CD4-positive, alpha-beta T cell treated with Interleukin-6 for 4 hours (primary cell): ENCODE measurements around the gene MCAM.

ENCODE experiments used
- DNase-seq: peaks from one replicate; pipeline ENCODE4 v3.0.0-alpha.2; 2020; ENCODE audit warnings: mixed read lengths

The MCAM gene

DNA sequence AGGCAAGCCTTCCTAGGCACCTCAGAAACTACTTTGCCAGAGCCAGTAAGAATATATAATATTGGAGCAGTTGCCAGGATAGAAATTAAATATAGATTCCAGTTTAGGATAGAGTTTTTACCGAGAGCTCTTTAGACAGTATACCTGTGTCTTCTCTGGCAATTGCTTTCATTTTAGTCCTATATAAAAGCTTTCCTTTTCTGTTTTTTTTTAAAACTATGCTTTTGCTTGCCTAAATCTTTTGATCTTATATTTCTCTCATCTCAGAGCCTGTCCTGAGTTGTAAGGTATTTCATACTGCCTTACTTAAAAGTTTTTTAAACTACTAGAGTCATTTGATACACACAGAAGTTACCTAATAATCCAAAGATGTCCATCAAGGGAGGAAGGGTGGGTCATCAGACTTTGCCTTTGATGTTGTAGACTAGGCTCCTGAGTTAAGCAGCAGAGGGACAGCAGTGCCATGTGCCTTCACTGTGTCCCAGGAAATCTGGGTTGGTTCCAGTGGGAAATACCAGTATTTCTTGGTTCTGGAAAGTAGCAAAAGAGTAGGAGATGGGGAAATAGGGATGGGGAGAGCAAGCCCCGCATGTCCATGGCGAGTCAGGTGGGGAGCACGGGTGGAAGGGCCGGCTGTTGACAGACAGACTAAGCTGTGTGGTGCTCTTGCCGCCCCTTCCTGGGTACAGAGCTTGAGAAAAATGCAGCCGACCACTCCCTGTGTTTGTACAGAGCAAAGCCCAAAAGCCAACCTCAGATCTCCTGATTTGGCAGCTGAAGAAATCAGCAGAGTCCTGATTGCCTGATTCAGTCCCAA lies 11.2 kb downstream of the MCAM start:
- no peak for DNase-seq

DNA sequence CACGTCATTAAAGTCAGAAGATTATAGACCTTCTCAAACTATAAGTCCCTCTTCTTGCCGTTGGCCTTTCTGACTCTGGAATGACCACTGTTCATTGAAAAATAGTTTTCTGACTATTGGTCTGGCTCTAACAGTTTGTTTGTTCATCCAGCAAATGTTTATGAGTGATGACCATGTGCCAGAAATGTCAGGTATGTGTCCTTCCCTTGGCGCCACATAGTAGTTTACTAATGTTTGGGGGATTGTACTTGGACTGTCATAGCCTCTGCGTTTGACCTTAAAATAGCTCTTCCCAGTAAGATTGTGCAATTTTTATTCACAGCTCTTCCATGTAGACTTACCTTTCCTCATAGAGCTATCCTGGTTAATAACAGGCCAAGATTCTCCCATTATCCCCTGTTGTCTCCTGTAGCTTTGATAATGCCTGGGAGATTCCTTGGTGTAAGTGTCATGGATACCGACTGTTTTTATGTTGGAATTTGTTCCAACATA lies 13.7 kb downstream of the MCAM start:
- no peak for DNase-seq

DNA sequence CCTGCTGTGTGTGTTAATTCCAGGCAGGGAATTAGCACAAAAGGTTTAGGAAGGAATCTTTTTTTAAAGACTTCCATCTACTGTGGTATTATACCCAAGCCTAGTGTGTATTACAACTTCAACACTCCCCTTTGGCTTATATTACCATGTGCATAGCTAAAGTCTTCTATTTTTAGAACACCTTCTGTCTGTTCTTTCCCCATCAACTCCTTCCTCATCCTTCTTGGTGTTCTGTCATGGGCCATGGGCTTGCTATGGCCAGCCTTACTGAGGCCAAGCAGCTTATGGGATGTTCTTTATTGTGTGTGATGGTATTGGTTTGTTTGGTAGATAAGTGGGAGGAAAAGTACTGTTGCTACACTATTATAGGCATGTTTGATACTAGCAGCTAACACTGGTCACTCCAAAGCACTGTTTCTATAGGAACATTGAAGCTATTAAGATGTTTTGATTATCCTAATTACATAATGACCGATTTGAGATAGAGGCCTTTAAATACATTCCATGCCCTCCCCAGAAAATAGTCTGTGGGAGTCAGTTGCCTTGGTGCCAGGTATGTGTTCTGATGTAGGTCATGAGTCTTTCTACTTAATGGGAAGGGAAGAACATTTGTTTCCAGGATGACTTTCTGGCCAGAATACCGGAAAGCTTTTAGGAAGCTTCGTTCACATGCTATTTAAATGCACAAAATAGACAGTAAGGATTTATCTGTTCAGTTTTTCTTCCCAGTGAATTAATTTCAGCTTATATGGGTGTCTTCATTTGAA lies 16.5 kb downstream of the MCAM start:
- no peak for DNase-seq

DNA sequence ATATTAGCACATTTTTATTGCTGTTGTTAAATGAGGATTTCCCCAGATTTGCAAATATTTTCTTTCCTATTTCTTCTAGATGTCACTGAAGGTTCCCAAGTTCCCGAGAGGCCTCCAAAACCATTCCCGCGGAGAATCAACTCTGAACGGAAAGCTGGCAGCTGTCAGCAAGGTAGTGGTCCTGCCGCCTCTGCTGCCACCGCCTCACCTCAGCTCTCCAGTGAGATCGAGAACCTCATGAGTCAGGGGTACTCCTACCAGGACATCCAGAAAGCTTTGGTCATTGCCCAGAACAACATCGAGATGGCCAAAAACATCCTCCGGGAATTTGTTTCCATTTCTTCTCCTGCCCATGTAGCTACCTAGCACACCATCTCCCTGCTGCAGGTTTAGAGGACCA lies 17.5 kb downstream of the MCAM start:
- DNase-seq, result no peak

DNA sequence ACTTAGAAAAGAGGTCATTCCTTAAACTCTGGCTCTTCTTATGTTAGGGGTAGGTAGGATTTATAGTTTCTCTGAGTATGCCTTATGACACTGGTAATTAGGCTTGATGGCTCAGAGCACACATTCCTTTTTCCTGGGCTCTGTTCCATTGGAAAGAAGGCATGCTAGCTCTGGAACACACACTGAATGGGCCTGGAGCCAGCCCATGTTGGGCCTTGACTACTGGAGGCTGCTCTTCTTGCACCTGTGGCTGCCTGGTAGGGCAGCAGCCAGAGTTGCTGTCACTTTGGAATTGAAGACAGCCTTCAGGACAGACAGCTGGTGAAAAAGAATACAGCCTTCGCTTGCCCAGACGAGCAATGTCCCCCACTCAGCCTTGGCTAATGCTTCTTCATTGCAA lies 18.2 kb downstream of the MCAM start:
- DNase-seq, result no peak

DNA sequence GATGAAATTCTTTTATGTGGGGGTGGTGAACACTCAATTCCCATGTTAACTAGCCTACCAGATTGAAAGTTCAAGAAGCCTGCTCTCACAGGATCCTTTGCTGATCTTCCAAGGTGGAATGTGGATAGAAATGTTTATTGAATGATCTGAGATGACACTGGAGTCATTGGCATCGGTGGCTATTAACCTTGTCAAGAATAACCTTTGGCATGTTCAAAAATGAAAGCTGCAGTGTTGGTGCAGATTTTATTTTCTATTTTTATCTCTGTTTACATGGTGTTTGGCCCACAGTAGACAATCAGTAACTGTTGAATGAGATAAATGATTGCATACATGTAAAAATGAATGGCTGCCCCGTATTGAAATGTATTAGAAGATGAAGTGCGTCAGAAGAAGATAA lies 19.0 kb downstream of the MCAM start:
- DNase-seq, result no peak

DNA sequence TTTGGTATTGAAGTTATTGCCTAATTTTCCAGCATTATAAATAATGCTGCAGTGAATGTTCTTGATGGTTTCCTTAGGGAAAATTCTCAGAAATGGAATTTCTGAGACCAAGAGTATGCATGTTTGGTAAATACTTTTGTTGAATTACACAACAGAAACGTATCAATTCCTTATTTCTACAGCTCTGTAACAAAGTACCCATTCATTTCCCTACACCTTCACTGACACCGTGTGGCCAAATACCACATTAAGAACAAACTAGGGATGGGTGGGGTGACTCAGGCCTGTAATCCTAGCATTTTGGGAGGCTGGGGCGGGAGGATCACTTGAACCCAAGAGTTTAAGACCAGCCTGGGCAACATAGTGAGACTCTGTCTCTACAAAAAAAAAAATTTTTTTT lies 21.8 kb downstream of the MCAM start:
- no peak for DNase-seq

DNA sequence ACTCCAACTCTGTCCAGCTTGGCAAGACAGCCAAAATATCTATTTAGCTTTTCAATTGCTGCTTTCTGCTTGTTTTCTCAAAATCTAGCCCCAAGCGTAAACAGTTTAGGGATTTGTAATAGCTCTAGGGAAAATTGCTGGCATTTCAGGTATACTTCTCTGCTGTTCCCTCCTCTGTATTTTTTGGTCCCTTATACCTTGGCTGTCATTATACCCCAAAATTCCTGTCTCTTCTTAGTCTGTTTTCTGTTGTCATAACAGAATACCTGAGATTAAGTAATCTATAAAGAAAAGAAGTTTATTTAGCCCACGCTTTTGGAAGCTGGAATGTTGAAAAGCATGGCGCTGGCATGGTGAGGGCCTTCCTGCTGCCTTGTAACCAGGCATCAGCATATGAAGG lies 23.5 kb downstream of the MCAM start:
- DNase-seq, result no peak

DNA sequence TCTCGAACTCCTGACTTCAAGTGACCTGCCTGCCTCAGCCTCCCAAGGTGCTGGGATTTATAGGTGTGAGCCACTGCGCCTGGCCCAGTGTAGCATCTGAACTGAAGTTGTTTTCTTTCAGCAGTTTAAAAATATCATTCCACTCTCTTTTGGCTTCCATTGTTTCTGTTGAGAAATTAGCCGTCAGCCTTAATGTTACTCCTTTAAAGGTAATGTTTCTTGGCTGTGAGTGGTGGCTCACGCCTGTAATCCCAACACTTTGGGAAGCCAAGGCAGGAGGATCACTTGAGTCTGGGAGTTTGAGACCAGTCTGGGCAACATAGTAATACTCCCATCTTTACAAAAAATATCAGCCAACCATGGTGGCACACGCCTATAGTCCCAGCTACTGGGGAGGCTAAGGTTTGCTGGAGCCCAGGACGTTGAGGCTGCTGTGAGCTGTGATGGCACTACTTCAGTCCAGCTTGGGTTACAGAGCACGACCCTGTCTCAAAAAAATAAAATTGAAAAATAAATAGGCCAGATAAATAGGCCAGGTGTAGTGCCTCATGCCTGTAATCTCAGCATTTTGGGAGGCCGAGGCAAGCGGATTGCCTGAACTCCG lies 25.9 kb downstream of the MCAM start:
- DNase-seq, result no peak

DNA sequence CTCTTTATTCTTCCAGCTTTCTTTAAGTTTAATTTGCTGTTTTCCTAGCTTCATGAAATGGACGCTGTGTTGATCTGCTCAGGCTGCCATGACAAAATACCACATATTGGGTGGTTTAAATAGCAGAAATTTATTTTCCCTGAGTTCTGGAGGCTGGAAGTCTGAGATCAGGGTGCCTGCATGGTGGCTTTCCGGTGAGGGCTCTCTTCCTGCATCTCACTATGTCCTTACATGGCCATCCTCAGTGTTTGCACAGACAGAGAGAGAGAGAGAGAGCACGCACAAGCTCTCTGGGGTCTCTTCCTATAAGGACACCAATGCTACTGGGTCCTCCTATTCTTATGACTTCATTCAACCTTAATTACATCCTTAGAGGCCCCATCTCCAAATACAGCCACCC lies 28.7 kb downstream of the MCAM start:
- DNase-seq, result no peak

DNA sequence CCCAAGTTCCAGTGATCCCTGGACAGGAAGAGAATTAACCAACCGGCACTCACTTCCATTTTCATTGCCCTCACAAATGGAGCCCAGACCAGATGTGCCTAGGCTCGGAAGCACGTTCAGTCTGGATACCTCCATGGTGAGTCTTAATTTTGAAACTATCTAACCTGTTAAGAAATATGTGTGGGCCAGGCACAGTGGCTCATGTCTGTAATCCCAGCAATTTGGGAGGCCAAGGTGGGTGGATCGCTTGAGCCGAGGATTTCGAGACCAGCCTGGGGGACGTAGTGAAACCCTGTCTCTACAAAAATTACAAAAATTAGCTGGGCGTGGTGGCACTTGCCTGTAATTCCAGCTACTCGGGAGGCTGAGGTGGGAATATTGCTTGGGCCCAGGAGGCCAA lies 31.5 kb downstream of the MCAM start:
- no peak for DNase-seq

DNA sequence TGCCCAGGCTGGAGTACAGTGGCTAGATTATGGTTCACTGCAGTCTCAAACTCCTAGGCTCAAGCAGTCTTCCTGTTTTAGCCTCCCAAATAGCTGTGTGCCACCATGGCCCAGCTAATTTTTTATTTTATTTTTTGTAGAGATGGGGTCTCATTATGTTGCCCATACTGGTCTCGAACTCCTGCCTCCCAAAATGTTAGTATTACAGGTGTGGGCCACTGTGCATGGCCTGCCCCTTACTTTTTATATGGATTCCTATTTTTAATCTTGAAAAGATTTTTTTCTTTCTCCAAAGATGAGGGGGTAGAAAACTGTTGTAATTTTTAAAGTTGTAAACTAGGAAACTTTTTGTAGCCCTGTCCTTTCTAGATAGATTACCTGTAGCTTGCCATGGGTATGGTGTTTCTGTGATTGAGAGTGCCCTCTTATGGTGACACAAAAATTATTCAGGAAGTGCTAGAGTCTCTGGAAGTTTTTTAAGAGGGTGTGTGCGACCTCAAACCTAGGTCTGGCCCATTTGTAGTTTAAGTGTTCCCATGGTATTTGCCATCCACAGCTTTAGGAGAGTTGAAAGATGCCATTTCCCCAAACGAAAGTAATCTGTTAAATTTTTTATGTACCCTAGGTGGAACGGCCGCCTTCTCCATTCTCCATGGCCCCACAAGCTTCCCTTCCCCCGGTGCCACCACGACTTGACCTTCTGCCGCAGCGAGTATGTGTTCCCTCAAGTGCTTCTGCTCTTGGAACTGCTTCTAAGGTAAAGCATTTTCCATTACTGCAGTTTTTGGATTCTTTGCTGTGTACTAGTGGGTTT lies 32.4 kb downstream of the MCAM start:
- peak; percentile 36 for DNase-seq

DNA sequence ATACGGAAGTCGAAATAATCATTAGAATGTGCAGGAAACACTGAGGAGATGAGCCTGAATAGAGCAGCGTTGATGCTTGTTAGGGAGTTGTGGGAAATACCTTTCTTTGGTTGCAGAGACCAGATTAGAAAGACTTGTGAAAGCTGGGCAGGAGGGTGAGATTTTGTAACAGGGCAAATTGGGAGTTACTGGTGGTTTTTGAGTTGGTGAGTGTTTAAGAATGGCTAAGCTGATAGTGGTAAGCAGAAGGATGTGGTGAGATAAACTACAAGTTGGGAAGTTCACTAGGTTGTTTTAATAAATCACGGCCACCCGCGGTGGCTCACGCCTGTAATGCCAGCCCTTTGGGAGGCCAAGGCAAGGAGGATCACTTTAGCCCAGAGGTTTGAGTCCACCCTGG lies 34.4 kb downstream of the MCAM start:
- DNase-seq, result no peak

DNA sequence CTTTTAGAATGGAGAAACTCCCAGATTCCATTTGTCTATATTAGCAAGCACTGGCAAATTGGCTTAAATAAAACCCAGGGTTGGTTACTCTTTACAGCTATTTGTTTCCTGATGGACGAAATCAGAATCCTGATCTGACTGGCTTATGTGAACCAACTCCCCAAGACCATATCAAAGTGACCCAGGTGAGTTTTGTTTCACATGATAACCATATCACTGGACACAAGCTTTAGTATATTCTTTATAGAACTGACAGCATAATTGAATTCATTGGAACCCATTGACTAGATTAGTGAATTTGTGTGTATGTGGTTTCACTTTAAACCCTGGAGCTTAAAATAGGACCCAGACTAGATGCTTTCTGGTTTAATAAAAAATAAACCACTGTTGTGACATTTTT lies 39.3 kb downstream of the MCAM start:
- DNase-seq, result no peak

DNA sequence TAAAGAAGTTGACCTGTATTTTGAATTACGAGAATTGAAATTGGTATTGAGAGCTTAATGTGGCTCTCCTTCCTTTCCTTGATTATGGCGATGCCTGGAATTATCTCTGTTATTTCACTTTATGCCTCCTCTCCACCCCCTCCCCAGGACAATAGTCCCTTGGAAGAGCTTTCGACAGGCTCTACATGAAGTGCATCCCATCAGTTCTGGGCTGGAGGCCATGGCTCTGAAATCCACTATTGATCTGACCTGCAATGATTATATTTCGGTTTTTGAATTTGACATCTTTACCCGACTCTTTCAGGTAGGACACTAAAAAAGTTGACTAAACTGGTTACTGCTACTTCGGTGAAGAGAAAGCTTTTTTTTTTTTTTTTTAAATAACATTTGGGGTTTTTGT lies 43.2 kb downstream of the MCAM start:
- DNase-seq, result no peak

DNA sequence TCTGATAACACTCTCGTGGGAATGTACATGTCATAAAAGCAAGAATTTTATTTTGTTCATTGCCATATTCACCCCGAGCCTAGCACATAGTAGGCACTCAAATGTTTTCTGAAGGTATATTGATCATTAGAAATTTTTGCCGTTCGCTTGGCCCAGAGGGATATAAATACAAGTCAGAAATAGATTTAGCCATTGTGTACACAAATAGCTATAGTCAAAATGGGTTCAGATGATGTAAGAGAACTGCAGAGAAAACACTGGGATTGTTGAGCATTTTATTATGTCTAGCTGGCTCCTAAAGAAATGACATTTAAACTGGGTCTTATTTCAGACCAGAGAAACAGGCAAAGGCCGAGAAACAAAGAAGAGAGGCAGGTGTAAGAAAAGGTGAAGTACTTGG lies 49.3 kb downstream of the MCAM start:
- no peak for DNase-seq

DNA sequence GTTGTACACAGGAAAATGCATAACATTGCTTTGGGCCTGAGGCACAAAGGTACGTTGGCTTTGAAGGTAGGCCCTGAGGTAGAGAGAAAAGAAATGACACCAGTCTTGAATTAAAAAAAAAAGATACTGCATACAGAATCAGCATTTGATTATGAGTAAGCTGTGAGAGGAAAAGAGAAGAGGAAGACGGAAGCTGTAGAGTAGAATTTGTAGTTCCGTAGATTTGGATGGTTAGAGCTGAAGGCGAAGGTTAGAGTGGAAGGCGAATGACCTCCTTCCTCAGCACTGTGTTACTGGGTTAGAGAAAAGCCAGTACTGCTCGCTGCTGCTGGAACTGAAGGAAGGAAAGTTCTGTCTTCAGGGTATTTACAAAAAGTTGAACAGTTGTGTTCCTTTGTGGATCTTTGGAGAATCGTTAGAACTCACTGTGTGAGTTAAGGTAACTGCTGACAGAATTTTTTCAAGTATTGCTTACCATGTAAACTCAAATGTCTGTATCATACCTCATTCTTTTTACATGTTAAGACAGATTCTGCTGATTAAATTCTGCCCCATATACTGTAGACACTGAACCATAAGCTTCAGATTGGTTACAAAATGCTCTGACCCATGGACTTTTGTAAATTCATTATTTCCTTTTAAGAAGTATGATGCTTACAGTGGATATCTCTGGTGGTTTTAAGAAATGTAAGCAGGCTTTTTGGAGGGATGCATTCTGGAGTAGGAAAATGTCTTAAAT lies 50.2 kb downstream of the MCAM start:
- DNase-seq, result peak; percentile 10

DNA sequence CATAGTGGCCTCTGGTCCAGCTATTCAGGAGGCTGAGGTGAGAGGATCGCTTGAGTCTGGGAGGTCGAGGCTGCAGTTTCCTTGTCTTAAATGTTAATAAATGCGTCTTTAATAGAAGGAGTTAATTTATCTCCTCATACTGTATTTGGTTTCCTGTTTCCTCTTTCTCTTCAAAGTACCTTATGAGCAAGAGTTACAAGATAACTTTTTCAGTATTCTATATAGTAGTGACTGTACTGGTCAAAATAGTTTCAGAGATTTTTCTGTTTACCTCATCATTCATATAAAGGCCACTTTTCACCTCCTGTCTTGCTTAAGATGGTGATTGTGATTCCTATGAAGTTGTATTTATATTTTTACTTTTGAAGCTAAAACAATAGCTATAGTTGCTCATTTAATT lies 50.9 kb downstream of the MCAM start:
- no peak for DNase-seq

DNA sequence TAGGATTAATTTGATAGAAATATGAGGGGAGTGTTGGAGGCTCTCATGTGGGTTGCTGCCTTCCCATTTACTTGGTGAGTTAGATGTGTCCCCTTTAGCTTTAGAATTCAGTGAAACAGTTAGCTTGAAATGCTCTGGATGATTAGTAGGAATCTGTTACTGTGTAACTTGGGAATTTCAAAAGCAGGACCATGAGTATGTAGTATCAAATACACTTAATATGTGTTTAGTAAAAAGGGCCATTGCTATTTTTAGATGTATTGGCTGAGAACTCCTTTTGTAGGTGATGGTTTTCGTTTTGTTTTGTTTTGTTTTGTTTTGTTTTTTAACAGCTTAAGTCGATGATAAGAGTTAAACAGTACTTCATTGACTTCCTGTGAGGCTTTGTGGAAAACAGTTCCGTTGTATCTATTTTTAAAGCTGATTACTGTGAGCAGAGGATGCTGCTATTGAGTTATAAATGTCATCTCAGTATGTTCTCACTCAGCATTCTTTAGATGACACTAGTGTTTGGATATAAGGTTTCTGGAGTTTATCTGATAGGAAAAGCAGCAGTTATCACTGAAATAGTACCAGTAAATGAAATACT lies 53.5 kb downstream of the MCAM start:
- no peak for DNase-seq

DNA sequence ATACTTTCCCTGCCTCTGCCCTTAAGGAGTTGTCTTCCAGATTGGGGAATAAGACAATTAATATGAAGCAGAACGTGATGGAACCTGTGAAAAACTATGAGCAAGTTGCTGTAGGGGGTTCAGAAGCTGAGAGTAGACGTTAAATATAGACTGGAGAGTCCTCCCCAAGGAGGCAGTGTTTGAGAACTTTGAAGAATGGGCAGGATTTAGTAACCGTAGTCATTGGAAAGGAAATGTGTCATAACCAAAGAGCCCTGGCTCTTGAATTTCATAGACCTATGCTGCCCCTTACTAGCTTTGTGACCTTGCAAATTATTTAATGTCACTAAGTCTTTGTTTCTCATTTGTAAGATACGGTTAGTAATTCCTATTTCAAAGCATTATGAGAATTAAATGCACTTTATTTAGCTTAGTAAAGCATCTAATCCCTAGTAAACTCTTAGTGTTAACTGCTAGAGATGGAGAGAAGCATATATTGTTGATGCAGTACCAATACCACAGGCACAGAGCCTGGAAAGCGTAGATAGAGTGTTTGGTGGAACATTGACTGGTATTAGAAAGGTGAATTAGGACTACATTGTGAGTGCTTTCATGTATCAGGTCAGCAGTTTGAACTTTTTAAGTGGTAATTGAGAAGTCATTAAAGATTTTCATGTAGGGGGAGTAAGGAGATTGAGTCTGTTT lies 54.1 kb downstream of the MCAM start:
- no peak for DNase-seq

DNA sequence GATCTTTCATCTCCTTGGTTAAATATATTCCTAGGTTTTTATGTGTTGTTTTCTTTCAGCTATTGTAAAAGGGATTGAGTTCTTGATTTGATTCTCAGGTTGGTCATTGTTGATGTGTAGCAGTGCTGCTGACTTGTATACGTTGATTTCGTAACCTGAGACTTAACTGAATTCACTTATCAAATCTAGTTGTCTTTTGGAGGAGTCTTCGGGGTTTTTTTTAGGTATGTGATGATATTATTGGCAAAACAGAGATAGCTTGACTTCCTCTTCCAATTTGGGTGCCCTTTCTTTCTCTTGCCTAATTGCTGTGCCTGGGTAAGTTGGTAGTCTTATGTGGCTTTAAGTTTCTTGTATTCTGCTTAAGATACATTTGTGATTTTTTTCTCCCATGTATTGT lies 57.9 kb downstream of the MCAM start:
- no peak for DNase-seq
